Medulla oblongata (tissue), 1 donor: ENCODE data around the gene KPRP.

ENCODE experiments used
- DNase-seq: peaks from one replicate; pipeline ENCODE4 v3.0.0-alpha.2; 2015; ENCODE audit errors: extremely low spot score

Gene KPRP, protein sequence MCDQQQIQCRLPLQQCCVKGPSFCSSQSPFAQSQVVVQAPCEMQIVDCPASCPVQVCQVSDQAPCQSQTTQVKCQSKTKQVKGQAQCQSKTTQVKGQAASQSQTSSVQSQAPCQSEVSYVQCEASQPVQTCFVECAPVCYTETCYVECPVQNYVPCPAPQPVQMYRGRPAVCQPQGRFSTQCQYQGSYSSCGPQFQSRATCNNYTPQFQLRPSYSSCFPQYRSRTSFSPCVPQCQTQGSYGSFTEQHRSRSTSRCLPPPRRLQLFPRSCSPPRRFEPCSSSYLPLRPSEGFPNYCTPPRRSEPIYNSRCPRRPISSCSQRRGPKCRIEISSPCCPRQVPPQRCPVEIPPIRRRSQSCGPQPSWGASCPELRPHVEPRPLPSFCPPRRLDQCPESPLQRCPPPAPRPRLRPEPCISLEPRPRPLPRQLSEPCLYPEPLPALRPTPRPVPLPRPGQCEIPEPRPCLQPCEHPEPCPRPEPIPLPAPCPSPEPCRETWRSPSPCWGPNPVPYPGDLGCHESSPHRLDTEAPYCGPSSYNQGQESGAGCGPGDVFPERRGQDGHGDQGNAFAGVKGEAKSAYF

GRCh38 chr1:152757747-152758146 is at the start of gene KPRP:
Gene KPRP, plus strand, starts transcription at chr1:152758025. Its CDS starts 1,564 bp downstream, at chr1:152759589.
- no peak for DNase-seq

DNA sequence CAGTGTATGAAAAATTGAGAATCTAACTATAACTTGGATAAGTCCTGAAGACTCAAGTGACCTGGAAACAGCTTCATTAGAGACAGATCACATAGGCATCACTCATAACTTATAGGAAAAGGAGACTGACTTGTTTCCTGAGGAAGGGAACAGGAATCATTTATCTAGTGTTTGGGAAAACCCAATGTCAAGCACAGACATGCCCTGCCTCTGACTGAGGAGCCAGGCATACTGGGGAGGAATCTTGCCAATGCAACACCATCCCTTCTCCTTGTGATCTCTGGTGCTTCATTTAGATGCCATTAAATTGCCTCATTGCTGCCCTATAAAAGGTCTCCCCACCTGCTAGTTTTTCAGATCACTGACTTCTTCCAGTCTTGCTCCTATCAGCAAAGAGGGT is 39.6 kb upstream of the KPRP start:
- DNase-seq = no peak

- DNase-seq = no peak
These were observed 32.6 kb upstream of the KPRP start for GRCh38 chr1:152725261-152725660.

DNA sequence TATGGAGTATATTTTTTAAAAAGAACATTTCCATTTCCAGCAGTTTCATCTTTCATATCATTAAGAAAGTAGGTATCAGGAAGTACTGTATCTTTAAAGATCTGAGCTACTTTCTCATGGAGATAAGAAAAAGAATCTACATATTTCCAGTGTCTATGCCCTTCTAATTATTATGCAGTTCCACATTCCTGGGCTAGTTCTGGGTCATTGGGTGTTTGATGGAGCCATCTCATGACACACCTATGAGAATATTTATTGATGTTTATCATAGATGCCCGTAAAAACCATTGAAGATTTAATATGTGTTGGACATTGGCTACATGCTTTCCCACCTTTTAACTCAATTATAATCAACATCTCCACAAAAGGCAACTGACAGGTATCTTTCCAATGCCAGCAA is 28.8 kb upstream of the KPRP start:
- no peak for DNase-seq

DNA sequence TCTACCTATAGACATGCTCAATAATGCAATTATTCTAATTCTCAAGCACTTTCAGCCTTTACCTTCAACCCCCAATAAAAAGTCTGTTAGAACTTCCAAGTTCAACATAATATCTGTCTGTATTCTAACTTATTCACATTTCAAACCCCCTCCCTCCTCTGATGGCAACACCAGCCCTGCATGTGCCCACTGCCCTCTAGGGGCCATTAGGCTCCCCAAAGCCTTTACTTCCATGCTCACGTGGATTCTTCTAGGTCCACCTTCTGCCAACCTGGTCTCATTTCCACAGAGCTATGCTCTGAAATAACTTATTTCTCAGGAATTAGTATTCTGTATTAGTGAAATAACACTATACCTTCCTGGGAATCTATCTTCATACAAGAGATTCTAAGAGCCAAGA is 22.2 kb upstream of the KPRP start:
- DNase-seq = no peak

GRCh38 chr1:152737997-152738396 is 19.8 kb upstream of the KPRP start:
- no peak for DNase-seq

- DNase-seq = no peak
These were observed 18.0 kb upstream of the KPRP start for GRCh38 chr1:152739841-152740240.

GRCh38 chr1:152741656-152742055 is 16.2 kb upstream of the KPRP start:
- no peak for DNase-seq

DNA sequence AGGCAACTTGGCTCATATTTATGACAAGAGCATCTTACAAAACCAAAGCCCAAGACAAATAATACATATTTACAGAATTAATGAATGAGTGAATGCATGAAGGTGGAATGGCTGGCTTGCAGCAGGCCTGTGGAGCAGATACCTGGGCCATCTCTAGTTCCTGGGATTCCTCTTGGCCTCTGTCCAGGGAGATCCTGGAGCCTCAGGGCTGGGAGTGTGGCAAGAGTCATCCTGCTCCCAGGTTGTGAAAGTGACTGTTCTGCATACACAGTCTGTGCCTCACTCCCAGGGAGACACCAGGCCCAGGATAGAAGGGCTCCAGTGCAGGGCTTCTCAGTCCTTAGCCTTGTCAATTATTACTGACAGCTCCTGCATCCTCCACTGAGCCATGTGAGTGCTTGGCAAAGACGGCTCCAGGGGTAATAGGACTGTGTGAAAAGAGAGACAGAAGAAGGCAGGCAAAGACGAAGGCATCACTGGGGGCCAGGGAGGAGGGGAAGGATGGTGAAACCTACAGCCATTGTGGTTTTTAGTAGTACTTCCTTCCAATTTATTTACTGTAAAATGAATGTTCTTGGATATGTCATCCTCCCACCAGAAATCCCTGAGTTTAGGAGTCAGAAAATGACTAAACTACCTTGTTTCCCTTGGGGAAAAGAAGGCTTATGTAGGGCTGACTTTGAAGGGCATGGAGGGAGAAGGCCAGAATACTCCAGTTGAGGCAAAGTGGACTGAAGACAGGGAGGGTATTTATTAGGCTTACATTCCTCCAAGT is 14.3 kb upstream of the KPRP start:
- no peak for DNase-seq

DNA sequence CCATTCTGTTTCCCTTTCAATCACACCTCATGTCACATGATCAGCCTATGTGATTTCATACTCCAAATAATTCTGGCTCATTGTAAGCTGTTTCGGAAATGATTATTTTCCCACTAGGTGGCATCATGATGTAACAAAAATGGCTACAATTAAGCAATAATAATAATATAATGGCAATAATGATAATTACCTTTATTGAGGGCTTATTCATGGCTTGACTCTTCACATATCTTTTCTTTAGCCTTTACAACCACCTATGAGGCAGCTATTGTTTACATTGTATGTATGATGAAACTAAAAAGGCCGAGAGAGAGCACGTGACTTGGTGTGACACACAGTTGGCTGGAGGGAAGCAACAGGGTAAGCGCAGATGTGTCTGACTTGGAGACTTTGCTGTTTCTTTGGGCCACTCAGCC is 12.5 kb upstream of the KPRP start:
- DNase-seq = no peak

DNA sequence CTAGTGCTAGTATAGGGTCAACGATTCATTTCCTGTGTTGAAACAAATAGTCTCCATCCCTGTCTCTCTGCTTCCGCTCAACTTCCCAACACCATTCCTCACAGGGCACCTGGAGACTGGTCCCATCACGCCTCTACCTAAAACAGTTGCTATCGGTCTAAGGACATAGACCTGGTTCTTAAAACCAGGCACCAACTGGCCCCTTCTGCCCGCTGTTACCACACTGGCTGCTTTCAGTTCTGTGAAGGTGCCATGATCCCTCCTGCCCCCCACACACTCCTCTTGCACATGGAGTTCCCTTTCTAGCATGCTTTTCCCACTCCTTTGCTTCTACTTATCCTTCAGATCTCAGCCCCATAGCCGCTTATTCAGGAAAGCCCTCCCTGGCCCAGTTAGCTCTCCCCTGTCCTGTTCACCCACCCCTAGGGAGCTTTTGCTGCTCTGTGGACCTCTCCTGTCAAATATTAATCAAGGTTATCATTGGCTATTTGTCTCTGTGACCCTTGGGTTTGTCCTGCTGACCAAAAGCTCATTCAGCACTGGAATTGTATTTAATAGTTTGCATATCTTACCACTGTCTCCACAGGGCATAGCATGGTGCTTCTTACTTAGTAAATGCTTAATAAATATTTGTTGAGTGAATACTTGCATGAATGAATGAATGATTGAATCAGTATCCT is 11.9 kb upstream of the KPRP start:
- no peak for DNase-seq

DNA sequence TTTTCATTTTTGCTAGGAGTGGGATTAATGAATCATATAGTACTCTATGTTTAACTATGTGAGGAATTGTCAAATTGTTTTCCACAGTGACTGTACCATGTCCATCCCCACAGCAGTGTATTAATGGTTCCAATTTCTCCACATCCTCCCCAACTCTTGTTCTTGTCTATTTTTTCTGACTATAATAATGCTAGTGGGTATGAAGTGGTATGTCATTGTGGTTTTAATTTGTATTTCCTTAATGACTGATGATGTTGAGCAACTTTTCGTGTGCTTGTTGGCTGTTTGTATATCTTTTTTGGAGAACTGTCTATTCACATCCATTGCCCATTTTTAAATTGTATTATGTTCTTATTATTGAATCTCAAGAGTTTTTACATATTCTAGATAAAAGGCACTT is 10.0 kb upstream of the KPRP start:
- no peak for DNase-seq

DNA sequence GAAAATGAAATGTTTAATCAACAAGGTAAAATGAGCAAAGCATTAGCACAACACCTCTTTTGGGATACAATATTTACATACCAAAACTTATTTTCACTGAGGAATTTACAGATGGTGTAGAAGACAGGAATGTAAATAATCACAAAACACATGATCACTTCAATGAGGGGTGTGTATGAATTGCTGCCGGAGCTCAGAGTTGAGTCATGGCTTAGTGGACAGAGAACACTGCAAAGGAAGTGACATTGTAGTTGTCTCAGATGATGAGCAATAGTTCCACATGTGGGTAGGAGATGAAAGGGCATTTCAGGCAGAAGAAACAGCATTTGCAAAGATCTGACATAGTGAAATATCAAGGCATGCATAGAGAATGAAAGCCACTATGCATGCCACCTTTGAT is 5.6 kb upstream of the KPRP start:
- DNase-seq = no peak

DNA sequence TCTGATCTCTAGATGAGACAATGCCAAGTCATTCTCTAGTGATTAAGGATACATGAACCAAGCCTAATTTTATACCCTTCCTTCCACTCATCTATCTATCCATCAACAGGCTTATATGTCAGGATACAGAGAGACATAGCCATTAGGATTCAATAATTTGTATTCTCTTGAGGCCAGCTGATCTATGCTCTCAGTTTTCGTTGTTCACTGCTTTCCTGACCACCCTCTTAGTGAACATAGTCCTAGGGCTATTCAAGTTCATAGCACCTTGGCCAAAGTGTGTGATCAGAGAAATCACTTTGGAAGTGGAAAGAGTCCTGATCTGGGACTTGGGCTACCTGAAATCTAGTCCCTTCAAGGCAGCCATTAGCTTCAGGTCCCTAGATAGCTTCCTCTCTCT is 4.2 kb upstream of the KPRP start:
- no peak for DNase-seq

GRCh38 chr1:152756872-152757271 is 953 bp upstream of the KPRP start:
- no peak for DNase-seq

- no peak for DNase-seq
These were observed 811 bp downstream of the KPRP start for GRCh38 chr1:152758636-152759035.

GRCh38 chr1:152759453-152760173 is 1.8 kb downstream of the KPRP start:
- no peak for DNase-seq

- no peak for DNase-seq
These were observed 2.8 kb downstream of the KPRP start for GRCh38 chr1:152760551-152761190.

GRCh38 chr1:152761609-152762213 is 3.9 kb downstream of the KPRP start:
- no peak for DNase-seq

DNA sequence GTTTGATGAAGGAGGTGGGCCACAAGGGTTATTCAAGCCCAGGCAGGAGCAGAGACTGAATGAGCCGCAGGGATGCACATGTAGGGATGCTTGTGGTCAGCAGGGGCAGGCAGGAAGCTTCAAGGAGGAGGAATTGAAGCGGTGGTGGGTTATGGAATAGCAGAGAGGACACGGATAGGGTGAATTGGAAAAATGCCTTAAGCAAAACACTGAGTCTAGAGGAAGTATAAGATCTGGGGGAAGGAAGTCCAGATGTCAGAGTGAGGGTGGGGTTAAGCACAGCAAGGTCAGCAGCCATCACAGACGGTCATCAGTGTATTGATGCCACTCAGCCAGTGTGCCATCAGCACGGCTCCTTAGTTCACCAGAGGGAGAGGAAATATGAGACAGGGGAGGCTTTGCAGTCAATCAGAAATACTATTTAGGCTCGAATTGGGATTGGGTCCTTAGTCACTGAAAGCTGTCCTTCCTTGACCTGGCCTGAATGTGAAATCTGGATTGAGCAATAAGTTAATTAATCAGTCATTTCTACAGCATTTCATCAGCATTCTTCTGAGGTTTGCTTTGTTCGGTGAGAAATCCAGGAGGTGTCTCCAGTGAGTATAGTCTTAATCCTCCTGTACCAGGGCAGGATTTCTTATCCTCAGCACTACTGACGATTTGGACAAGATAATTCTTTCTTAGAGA is 11.2 kb downstream of the KPRP start:
- DNase-seq = no peak
